OCI-LY7 (cell line): ENCODE measurements around the gene DENND1B. TPM values are rescaled to one million over a fixed set of nuclear protein-coding genes. Genes with fewer than 3 reads are reported as not detected.

Experiments used
- BruUV-seq: library from RNA; stranded (reverse); fragments of 400-500 nt; replicated peaks from 2 replicates; lab custom pipeline; 2021; lab: Mats Ljungman, UMichigan
- CTCF ChIA-PET: fragments of 300-600 bp; sonication (Branson Sonifier 250); formaldehyde crosslinking; loops from one replicate; lab custom pipeline; 2022; ENCODE audit warnings: antibody characterized with exemption; ENCODE audit not compliant: unreplicated experiment; lab: Charles Lee
- POLR2A ChIA-PET: fragments of 300-600 bp; sonication (Branson Sonifier 250); formaldehyde crosslinking; loops from one replicate; lab custom pipeline; 2022; ENCODE audit warnings: antibody characterized with exemption; lab: Charles Lee
- DNase-seq: peaks from one replicate; pipeline ENCODE4 v3.0.0-alpha.2; 2015; ENCODE audit warnings: low spot score
- H2AFZ ChIP-seq: fragments of 200-600 bp; sonication (generic), shearing (Covaris generic); 2 replicates; pipeline ENCODE4 v1.6.1; 2014; ENCODE audit warnings: mild to moderate bottlenecking, antibody characterized with exemption, low read length, moderate library complexity
- H3K27ac ChIP-seq: fragments of 200-600 bp; sonication (generic); 2 replicates; pipeline ENCODE4 v1.5.1; 2014; ENCODE audit warnings: mixed run types, low read depth, mild to moderate bottlenecking, moderate library complexity, low read length, inconsistent platforms; ENCODE audit not compliant: poor library complexity, severe bottlenecking
- H3K36me3 ChIP-seq: fragments of 200-600 bp; sonication (generic); 2 replicates; pipeline ENCODE4 v1.6.1; 2014; ENCODE audit warnings: mild to moderate bottlenecking, antibody characterized with exemption, low read length, moderate library complexity, mixed read lengths; ENCODE audit not compliant: insufficient read depth
- H3K4me1 ChIP-seq: fragments of 200-600 bp; sonication (generic); 2 replicates; pipeline ENCODE4 v1.5.1; 2014; ENCODE audit warnings: mild to moderate bottlenecking, low read length; ENCODE audit not compliant: insufficient read depth, poor library complexity, severe bottlenecking
- H3K4me2 ChIP-seq: fragments of 200-600 bp; sonication (generic); 2 replicates; pipeline ENCODE4 v1.6.1; 2014; ENCODE audit warnings: mild to moderate bottlenecking, low read length
- H3K4me3 ChIP-seq: fragments of 200-600 bp; sonication (generic); 2 replicates; pipeline ENCODE4 v1.5.1; 2014; ENCODE audit warnings: mild to moderate bottlenecking, low read depth, low read length; ENCODE audit not compliant: poor library complexity, severe bottlenecking
- H3K79me2 ChIP-seq: fragments of 200-600 bp; sonication (generic); 2 replicates; pipeline ENCODE4 v1.6.1; 2016; ENCODE audit warnings: low read depth, mild to moderate bottlenecking, low read length, moderate library complexity, mixed read lengths; ENCODE audit not compliant: insufficient read depth
- H3K9me2 ChIP-seq: fragments of 200-600 bp; sonication (generic); 2 replicates; pipeline ENCODE4 v1.6.1; 2016; ENCODE audit warnings: mild to moderate bottlenecking, low read length, mixed read lengths; ENCODE audit not compliant: insufficient read depth
- H3K9me3 ChIP-seq: fragments of 200-600 bp; sonication (generic); 2 replicates; pipeline ENCODE4 v1.6.1; 2014; ENCODE audit warnings: mild to moderate bottlenecking, mixed run types, low read length, mixed read lengths
- H4K20me1 ChIP-seq: fragments of 200-600 bp; sonication (generic); 2 replicates; pipeline ENCODE4 v1.6.1; 2014; ENCODE audit warnings: mild to moderate bottlenecking, antibody characterized with exemption, low read length, moderate library complexity, mixed read lengths; ENCODE audit not compliant: insufficient read depth
- CTCF ChIP-seq: fragments of 200-600 bp; sonication (generic); conservative IDR thresholded peaks from 2 replicates; pipeline ENCODE4 v1.5.1; 2014; ENCODE audit warnings: mild to moderate bottlenecking, antibody characterized with exemption, low read length, moderate library complexity, mixed read lengths
- EZH2phosphoT487 ChIP-seq: fragments of 200-600 bp; sonication (generic); IDR thresholded peaks from 2 replicates; pipeline ENCODE4 v1.6.1; 2018; ENCODE audit warnings: low read depth, borderline replicate concordance, mild to moderate bottlenecking, mixed run types, antibody characterized with exemption, low read length, moderate library complexity, mixed read lengths
- intact Hi-C: fragments of 100-400 bp; cut with micrococcal nuclease; formaldehyde crosslinking; loops from one replicate; pipeline ENCODE4 v1.10.0; 2022; ENCODE audit not compliant: unreplicated experiment
- total RNA-seq, 2 experiments: library from RNA; depleted of rRNA in 1 of 2; stranded (reverse); fragments of >200 nt in 1 of 2; shearing (Covaris generic) in 1 of 2; gene quantifications; 2 replicates each; pipeline ENCODE4 v1.2.3, GENCODE V29; 2014 to 2022

DENND1B gene
- total RNA-seq, 2 experiments from 2014 or later, result 17.4 to 43.0 TPM

- ChIA-PET CTCF (no interaction called here), POLR2A (interaction anchor here (0.8 kb wide), 1 partner anchor 43 kb away, joined by 3 read pairs; no protein-coding TSS in a partner anchor)
- Histone ChIP-seq H3K9me3 (no peaks in the 10 kb centered on the region), H3K27ac (no peak overlapping the region), H2AFZ (no peak overlapping the region), H3K4me1 (peaks cover 8% of the 10 kb centered on the region), H3K36me3 (no peaks in the 10 kb centered on the region), H3K4me3 (no peak overlapping the region), H3K79me2 (no peaks in the 10 kb centered on the region), H3K4me2 (no peak overlapping the region), H3K9me2 (no peaks in the 10 kb centered on the region; the same call in 1 of the 2 replicates), H4K20me1 (no peaks in the 10 kb centered on the region)
- intact Hi-C loops, result no loop called here
- BruUV-seq, result no TSS peak
- no peak for DNase-seq
- TF ChIP-seq EZH2phosphoT487 (no peak), CTCF (no peak)
Observed at GRCh38 chr1:197663162-197663953, 111.9 kb downstream of the DENND1B start.

GRCh38 chr1:197660389-197660788, 114.9 kb downstream of the DENND1B start:
- H3K4me3 ChIP-seq, result no peak overlapping the region
- H3K79me2 ChIP-seq, result no peaks in the 10 kb centered on the region
- H2AFZ ChIP-seq, result no peak overlapping the region
- H3K9me2 ChIP-seq, result no peaks in the 10 kb centered on the region; the same call in 1 of the 2 replicates
- no peak overlapping the region for H3K27ac ChIP-seq
- no peaks in the 10 kb centered on the region for H3K9me3 ChIP-seq
- peaks cover 11% of the 10 kb centered on the region for H3K4me1 ChIP-seq
- peaks cover 8% of the 10 kb centered on the region; the same call in 1 of the 2 replicates for H3K36me3 ChIP-seq
- no peaks in the 10 kb centered on the region for H4K20me1 ChIP-seq
- no peak for DNase-seq
- intact Hi-C loops, result no loop called here
- BruUV-seq, result no TSS peak
- POLR2A ChIA-PET, result interaction anchor here (0.7 to 1.1 kb wide), 2 partner anchors 9 to 24 kb away, joined by 3 read pairs; no protein-coding TSS in a partner anchor
- TF ChIP-seq EZH2phosphoT487 (no peak), CTCF (no peak)
- no peak overlapping the region for H3K4me2 ChIP-seq
- CTCF ChIA-PET, result no interaction called here

GRCh38 chr1:197659171-197659570, 116.1 kb downstream of the DENND1B start:
- Histone ChIP-seq H3K9me2 (no peaks in the 10 kb centered on the region; the same call in 1 of the 2 replicates), H3K36me3 (peaks cover 8% of the 10 kb centered on the region; the same call in 1 of the 2 replicates), H3K9me3 (no peaks in the 10 kb centered on the region), H3K4me3 (no peak overlapping the region), H3K79me2 (no peaks in the 10 kb centered on the region), H3K27ac (no peak overlapping the region), H3K4me2 (no peak overlapping the region), H2AFZ (no peak overlapping the region), H3K4me1 (peaks cover 11% of the 10 kb centered on the region), H4K20me1 (no peaks in the 10 kb centered on the region)
- no peak for TF ChIP-seq EZH2phosphoT487
- no peak for TF ChIP-seq CTCF
- no TSS peak for BruUV-seq
- intact Hi-C loops, result no loop called here
- CTCF ChIA-PET, result no interaction called here
- POLR2A ChIA-PET, result interaction anchor here (0.6 kb wide), 1 partner anchor 380 kb away, joined by 3 read pairs; no protein-coding TSS in a partner anchor
- no peak for DNase-seq
